ENCODE results near the gene RBMS1.
A peak's percentile ranks its signal among the peaks of the same experiment; 100 is the strongest.

The RBMS1 gene

DNA sequence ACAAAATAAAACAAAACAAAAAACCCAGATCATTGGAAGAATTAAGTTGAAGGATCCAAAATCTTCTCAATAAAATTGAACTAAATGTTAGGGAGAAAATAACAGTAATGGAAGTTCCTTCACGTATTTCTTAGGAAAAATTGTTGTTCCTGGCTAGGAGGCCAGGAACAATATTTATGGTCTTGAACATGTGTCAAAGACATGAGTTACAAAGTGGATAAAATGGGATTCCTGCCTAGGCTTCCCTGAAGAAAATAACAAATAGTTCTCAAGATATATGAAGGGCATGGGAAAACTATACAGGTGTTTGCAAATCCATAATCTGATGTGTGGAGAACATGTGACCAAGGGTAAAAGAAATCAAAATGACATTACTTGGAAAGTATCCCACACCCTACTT, 225.9 kb downstream of the RBMS1 start:
- DNase-seq, result no peak

GRCh38 chr2:160267022-160267421, 226.6 kb downstream of the RBMS1 start:
- no peak for DNase-seq

DNA sequence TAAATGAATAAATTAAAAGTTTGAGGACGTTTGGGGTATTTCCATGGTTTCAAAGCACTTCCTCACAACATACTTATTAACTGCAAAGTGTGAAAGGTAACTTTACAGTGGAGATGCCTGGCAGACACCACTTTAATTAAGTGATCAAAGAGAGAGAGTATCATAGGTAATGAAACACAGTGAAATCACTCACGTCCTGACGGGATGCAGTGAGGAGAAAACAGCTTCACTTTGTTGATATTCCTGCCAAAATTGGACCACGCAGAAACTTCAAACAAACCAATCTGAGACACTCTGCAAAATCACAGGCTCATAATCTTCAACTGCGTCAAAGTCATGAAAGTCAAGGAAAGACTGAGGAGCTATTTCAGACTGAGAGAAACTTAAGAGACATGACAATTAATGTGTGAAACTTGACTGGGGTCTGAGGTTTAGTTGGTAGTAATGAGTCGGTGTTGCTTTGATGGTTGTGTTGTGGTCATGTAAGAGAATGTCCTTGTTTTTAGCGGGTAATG, 227.5 kb downstream of the RBMS1 start:
- no peak for DNase-seq

DNA sequence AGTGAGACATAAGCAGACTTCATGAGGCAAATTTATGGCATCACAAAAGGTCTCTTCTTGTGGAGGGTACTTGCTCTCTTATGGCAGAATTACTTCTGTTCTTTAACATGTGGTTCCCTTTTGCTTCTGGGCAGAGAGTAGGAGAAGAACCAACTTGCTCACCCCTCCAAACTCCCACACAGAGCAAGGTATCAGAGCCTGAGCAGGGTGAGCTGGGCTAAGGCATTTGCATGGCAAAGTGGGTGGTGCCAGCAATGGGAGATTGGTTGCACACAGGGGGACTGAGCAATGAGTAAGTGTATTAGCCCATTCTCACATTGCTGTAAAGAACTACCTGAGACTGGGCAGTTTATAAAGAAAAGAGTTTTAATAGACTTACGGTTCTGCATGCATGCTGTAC, 229.3 kb downstream of the RBMS1 start:
- no peak for DNase-seq

- DNase-seq, result no peak
These were observed 231.9 kb downstream of the RBMS1 start for GRCh38 chr2:160261732-160262131.

GRCh38 chr2:160258492-160258805, 235.2 kb downstream of the RBMS1 start:
- DNase-seq, result no peak

DNA sequence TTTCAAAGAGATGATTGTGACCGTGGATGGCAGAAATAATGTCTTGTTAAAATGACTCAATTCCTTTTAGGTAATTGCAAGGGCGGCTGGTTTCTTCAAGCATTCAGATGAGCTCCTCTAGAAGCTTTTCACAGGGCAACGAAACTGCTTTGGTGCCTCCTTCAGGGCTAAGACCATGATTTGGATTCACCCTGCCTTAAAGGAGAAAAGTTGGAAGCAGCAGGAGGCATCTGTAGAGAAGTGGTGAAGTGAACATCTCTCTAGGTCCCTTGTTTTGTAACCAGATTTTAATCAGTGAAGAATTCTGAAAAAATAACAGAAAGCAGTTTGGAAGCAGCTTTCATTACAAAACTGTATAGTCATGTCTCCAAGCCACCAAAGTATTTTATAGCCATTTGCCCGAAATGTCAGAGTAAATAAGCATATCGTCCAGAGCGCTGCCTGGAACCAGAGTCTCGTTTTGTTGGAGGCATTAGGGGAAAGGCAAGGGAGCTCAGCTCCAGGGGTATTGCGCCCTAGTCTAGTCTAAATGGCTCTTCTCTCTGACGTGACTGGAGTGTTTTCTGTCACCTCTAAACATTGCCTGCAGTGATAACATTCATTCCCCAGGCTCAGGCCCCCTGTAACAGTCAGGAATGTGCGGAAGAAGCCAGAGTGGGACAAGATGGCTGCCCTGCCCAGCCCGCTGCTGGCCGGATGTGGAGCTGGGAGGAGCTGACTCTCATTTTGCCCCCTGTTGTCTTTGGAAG, 235.7 kb downstream of the RBMS1 start:
- DNase-seq, result no peak

DNA sequence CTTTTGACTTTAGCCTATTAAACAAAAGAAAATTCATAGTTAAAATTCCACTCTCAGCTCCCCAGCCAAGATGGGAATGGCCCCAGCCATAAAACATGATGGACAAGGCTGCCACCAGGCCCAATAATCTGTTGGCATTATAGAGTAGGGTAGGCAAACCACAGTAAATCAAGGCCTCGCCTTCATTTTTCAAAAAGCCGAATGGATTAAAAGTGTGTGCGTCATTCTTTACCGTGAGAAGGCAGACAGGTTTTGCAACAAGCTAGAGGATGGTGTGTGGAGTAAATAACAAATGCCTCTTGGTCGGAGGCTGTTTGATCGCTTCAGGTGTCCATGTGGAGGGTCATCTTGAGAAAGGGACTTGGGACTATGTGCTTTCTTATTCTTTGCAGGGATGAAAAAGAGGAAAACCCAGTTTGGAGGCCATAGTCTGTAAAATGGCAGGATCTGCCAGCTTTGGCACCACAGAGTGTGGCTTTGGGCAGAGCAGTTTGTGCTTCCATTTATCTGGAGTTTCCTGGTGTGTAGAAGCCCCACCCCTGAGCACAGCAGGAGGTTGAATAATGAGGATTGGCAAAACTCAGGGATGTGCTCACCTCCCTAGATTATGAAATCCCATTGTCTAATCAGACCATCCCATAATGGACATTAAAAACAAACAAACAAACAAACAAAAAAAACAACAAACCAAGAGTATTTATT, 236.4 kb downstream of the RBMS1 start:
- DNase-seq, result no peak

DNA sequence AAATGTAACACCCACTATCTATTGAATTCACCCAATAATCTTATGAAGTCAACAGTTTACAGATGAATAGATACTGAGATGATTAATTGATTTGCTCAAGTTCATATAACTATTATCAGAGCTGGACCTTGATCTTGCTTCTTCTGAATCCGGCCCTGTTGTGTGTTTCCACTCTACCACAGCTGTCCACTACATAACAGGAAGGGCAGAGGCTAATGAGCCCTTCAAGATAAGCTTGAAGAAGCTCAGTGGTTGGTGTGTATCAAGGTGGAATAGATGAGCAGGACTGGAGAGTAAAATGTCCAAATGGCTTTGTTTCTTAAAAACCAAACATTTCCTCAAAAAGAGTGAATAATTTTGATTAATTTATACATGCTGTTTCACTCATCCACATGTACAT, 237.1 kb downstream of the RBMS1 start:
- DNase-seq, result no peak

DNA sequence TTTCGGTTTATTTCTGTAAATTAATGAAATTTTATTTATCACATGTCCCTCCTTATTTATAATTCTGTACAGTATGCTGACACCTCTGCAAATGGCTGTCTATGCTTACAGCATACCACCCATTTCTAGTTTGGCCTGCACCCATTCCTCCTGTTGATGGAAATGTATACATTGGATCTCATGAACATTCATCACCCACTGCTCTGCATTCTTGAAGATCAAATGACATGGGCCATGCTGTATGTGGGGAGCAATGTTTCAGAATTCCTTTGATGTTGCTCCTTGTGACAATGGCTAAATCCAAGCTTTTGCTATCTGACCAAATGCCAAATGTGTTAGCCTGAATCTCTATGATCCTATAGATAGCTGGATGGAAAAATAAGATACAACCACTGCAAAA, 238.2 kb downstream of the RBMS1 start:
- DNase-seq, result no peak

GRCh38 chr2:160254189-160254762, 239.3 kb downstream of the RBMS1 start:
- DNase-seq, result no peak

- no peak for DNase-seq
These were observed 240.0 kb downstream of the RBMS1 start for GRCh38 chr2:160253440-160254188.

DNA sequence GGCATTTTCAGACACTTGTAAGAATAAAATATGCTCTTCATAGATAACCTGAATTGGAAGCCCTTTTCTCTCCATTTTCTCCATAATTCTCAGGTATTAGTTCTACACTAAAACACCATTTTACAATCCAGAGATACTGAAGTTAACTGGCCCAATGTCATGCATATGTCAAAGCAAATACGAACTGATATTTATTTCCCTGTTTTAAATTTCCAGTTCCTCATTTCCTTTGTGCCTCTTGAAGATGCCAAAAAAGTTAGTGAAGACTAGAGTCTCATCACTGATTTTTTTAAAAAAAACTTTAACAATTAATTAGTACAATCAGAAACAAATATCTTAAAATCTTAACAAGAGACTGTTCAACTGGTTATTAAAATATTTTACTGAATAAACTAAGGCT, 240.7 kb downstream of the RBMS1 start:
- DNase-seq, result no peak

DNA sequence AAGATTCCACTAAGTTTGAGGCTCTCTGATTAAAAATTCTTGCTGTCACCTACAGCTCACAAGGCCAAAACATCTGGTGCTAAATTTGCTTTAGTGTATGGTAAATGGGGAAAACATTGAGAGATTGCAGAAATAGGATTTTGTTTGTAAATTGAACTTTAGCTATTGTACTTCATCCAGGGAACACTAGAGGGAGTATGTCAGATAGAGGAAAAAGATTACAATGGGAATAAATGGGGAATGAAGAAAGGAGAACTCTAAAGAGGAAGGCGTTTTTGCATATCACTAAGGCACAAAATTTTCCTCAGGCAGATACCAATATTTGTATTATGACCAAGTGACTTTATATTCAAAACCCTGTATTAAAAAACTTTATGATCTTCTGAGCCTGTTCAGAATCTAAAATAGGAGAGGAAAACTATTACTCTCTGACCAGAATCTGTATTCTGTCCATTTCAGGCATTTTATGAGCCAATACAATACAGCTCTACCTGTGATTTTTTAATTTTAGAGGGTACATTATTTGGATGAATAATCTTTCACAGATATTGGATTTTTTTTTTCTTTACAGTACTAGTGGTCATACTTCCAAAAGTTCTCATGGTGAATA, 241.2 kb downstream of the RBMS1 start:
- DNase-seq, result peak; percentile 38

- no peak for DNase-seq
These were observed 242.0 kb downstream of the RBMS1 start for GRCh38 chr2:160251569-160251968.

GRCh38 chr2:160249876-160250275, 243.7 kb downstream of the RBMS1 start:
- DNase-seq, result no peak

DNA sequence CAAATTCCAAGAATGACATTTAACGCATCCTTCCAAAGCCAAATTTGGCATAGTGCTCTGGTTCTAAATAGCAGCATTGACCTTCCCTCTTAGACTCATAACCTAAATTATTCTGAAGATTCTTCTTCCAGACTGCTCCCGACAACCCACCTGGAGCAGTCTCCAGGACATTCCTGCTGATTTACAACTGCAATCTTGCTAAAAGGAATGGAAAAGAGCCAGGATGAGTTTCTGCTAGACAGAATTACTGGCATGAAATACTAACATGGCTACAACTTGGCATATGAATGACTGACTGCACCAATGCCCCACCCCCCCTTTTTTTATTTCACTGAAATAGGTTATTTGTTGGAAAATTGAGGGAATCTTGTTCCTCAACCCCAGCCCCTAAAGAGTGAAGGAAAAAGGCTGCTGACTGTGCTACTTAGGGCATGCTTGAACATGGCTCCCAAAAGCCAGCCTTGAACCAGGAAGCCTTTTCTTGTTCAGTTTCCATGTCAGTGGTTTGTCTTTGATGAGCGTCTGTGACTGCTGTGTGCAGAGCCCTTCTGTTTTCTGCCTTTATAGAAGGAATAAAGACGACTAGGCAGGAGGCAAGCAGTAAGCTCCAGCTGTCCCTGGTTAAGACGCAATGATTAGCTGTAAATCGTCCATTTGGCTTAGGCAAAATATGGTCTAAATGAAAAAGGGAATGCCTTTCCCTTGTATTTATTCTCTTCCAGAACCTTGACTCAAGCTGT, 246.1 kb downstream of the RBMS1 start:
- DNase-seq, result peak; percentile 66

DNA sequence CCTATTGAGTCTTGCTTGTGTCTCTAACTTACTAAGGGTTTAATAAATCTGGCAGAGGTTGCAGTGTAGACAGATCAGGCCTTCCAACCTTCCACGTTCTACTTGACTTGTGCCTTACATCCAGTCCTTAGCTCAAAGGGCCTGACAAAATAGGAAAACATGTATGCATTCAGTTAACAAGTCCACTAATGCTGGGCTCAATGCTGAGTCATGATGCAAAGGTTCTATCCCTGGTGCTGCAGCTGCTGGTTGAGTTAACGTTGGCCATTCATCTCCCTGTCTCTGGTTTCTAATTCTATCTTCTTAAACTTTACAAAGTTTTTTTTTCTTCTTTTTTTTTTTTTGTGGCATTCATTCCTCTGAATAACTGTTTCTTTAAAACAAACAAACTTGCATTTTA, 247.3 kb downstream of the RBMS1 start:
- no peak for DNase-seq

GRCh38 chr2:160245614-160246155, 247.9 kb downstream of the RBMS1 start:
- DNase-seq, result no peak

- DNase-seq, result peak; percentile 92
These were observed 250.6 kb downstream of the RBMS1 start for GRCh38 chr2:160242893-160243564.

Data from NCI-H2171 treated with DMSO at 0.1 percent for 48 hours (cell line).